Measurements from ENCODE around the gene CEACAM4.

Gene CEACAM4

GRCh38 chr19:41589371-41589770 is 37.5 kb downstream of the CEACAM4 start:
- no peaks in the 10 kb centered on the region for H3K9me3 ChIP-seq (ENCODE audit: insufficient read depth, low read depth, low read length)
- no peaks in the 10 kb centered on the region for H3K9me2 ChIP-seq (replicated peaks; ENCODE audit: low read depth, low read length)
- TF ChIP-seq CTCF (conservative IDR thresholded peaks at IDR 0.05; ENCODE audit: low read length) = no peak
- TF ChIP-seq EZH2phosphoT487 (IDR thresholded peaks at IDR 0.05; ENCODE audit: borderline replicate concordance) = no peak
- no peak overlapping the region for H3K9ac ChIP-seq (ENCODE audit: low read depth, low read length, poor library complexity, severe bottlenecking)
- no peaks in the 10 kb centered on the region for H3K36me3 ChIP-seq (ENCODE audit: insufficient read depth, low read length)
- H3K4me2 ChIP-seq (ENCODE audit: low read depth, low read length, poor library complexity, severe bottlenecking) = no peak overlapping the region
- H3K4me3 ChIP-seq (ENCODE audit: low read length, poor library complexity, severe bottlenecking) = no peak overlapping the region
- no peaks in the 10 kb centered on the region for H3F3A ChIP-seq (ENCODE audit: low read depth)
- H3K79me2 ChIP-seq (ENCODE audit: insufficient read depth, low read length) = no peaks in the 10 kb centered on the region
- H3K27me3 ChIP-seq (ENCODE audit: insufficient read depth, low read length, poor library complexity, severe bottlenecking) = no peaks in the 10 kb centered on the region
- H4K20me1 ChIP-seq (ENCODE audit: insufficient read depth, low read length, poor library complexity, severe bottlenecking) = no peaks in the 10 kb centered on the region
- no peak overlapping the region for H2AFZ ChIP-seq (ENCODE audit: low read length)
- H3K4me1 ChIP-seq (ENCODE audit: insufficient read depth, low read length, poor library complexity, severe bottlenecking) = no peaks in the 10 kb centered on the region

- Histone ChIP-seq H3K4me3 (ENCODE audit: low read length, poor library complexity, severe bottlenecking) (no peak overlapping the region), H4K20me1 (ENCODE audit: insufficient read depth, low read length, poor library complexity, severe bottlenecking) (no peaks in the 10 kb centered on the region), H3K9me3 (ENCODE audit: insufficient read depth, low read depth, low read length) (no peaks in the 10 kb centered on the region), H3K4me1 (ENCODE audit: insufficient read depth, low read length, poor library complexity, severe bottlenecking) (no peaks in the 10 kb centered on the region), H3K4me2 (ENCODE audit: low read depth, low read length, poor library complexity, severe bottlenecking) (no peak overlapping the region), H3K9me2 (replicated peaks; ENCODE audit: low read depth, low read length) (no peaks in the 10 kb centered on the region), H3K79me2 (ENCODE audit: insufficient read depth, low read length) (no peaks in the 10 kb centered on the region), H3F3A (ENCODE audit: low read depth) (no peaks in the 10 kb centered on the region), H3K36me3 (ENCODE audit: insufficient read depth, low read length) (no peaks in the 10 kb centered on the region), H3K27me3 (ENCODE audit: insufficient read depth, low read length, poor library complexity, severe bottlenecking) (no peaks in the 10 kb centered on the region), H2AFZ (ENCODE audit: low read length) (no peak overlapping the region), H3K9ac (ENCODE audit: low read depth, low read length, poor library complexity, severe bottlenecking) (no peak overlapping the region)
- TF ChIP-seq CTCF (conservative IDR thresholded peaks at IDR 0.05; ENCODE audit: low read length) (no peak), EZH2phosphoT487 (IDR thresholded peaks at IDR 0.05; ENCODE audit: borderline replicate concordance) (no peak)
Observed at GRCh38 chr19:41588497-41589209, 38.2 kb downstream of the CEACAM4 start.

GRCh38 chr19:41587838-41588210 is 39.0 kb downstream of the CEACAM4 start:
- H3K36me3 ChIP-seq (ENCODE audit: insufficient read depth, low read length) = no peaks in the 10 kb centered on the region
- no peak overlapping the region for H2AFZ ChIP-seq (ENCODE audit: low read length)
- H3K4me1 ChIP-seq (ENCODE audit: insufficient read depth, low read length, poor library complexity, severe bottlenecking) = no peaks in the 10 kb centered on the region
- no peaks in the 10 kb centered on the region for H3K9me3 ChIP-seq (ENCODE audit: insufficient read depth, low read depth, low read length)
- TF ChIP-seq EZH2phosphoT487 (IDR thresholded peaks at IDR 0.05; ENCODE audit: borderline replicate concordance) (no peak), CTCF (conservative IDR thresholded peaks at IDR 0.05; ENCODE audit: low read length) (no peak)
- H3K79me2 ChIP-seq (ENCODE audit: insufficient read depth, low read length) = no peaks in the 10 kb centered on the region
- H3K9me2 ChIP-seq (replicated peaks; ENCODE audit: low read depth, low read length) = no peaks in the 10 kb centered on the region
- no peaks in the 10 kb centered on the region for H4K20me1 ChIP-seq (ENCODE audit: insufficient read depth, low read length, poor library complexity, severe bottlenecking)
- H3K27me3 ChIP-seq (ENCODE audit: insufficient read depth, low read length, poor library complexity, severe bottlenecking) = no peaks in the 10 kb centered on the region
- no peak overlapping the region for H3K4me2 ChIP-seq (ENCODE audit: low read depth, low read length, poor library complexity, severe bottlenecking)
- H3K4me3 ChIP-seq (ENCODE audit: low read length, poor library complexity, severe bottlenecking) = no peak overlapping the region
- no peaks in the 10 kb centered on the region for H3F3A ChIP-seq (ENCODE audit: low read depth)
- no peak overlapping the region for H3K9ac ChIP-seq (ENCODE audit: low read depth, low read length, poor library complexity, severe bottlenecking)
